HG03342 (cell line): ENCODE results near the gene C5orf34.
A peak's percentile ranks its signal among the peaks of the same experiment; 100 is the strongest.
"Not testable (repeated sequence)": the region's sequence is repeated elsewhere in the genome, so short reads cannot be mapped to it uniquely, and the experiment has no call there.

Source experiments
- ATAC-seq: cut with Tn5 transposase; IDR thresholded peaks from one replicate; pipeline ENCODE4 v1.9.1; 2021; ENCODE audit warnings: mild to moderate bottlenecking, moderate library complexity; ENCODE audit not compliant: unreplicated experiment

C5orf34 gene

GRCh38 chr5:43514816-43515677 is at the start of gene C5orf34:
Gene C5orf34, minus strand, starts transcription at chr5:43515148. Its CDS starts 5,809 bp downstream, at chr5:43509339.
- peak; percentile 98 for ATAC-seq

GRCh38 chr5:43564289-43564850 is 49.4 kb upstream of the C5orf34 start:
- no peak for ATAC-seq

DNA sequence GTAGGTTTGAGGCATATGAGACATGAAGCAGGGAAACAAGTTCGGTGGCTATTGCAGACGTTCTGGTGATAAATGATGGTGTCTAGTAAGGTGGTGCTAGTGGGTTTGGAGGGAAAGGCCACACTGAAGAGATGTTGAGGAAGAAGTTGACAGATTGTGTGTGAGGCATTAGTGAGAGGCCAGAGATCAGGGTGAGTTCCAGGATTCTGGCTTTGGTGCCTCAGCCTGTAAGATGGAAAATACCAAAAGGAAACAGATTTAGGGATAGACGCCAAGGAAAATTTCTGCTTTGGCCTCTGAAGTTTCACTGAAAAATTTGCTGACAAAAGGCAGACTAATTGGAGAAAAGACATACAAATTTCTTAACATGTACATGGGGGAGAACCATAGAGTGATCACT is 48.4 kb upstream of the C5orf34 start:
- ATAC-seq, result no peak

DNA sequence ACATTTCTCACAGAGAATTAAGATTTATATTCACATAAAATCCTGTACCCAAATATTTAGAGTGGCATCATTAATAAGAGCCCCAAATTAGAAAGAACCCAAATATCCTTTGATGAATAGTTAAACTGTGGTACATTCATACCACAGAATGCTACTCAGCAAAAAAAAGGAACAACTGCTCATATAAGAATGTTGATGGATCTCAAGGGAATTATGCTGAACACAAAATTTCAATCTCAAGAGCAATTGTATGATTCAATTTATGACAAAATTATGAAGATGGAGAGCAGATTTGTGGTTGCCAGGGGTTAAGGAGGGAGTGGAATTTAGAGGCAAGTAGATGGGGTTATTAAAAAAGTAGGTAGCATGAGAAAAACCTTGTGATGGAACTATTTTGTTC is 46.4 kb upstream of the C5orf34 start:
- no peak for ATAC-seq

GRCh38 chr5:43560128-43560527 is 45.2 kb upstream of the C5orf34 start:
- no peak for ATAC-seq

DNA sequence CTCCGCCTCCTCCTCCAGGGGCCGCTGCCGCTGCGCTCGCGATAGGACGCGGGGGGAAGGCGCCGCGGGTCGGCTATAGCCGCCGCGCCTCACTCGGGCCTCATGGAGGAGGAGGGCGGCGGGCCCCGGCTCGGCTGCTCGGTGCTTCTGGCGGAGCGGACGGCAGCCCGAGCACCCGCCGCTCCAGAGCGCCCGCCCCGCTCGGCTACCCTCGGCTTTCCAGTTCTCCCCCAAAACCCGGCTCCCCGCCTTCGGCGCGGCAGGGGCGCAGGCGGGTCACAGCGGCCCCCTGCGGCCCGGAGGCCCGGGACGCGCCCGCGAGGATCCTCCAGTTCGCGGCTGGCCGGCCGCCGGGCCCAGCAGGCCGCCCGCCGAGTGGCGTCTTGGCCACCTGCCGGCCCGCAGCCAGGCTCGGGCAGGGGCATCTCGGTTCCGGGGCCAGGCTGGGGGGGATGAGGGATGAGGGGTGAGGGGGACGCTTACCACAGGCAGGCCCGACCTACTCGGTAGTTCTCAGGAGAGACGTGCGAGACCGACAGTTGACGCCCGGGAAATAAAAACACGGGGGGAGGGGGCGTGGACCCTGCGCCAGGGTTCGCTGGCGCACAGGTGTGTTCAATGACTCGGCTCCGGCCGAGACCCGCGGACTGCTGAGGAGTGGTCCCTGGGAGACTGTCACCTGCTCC is 42.1 kb upstream of the C5orf34 start, which contains the start of gene PAIP1:
PAIP1 (minus strand) TSS at position 221 of the 686 bp plus-strand sequence. CDS start 231 bp downstream, outside the sequence.
- ATAC-seq, result peak; percentile 70

DNA sequence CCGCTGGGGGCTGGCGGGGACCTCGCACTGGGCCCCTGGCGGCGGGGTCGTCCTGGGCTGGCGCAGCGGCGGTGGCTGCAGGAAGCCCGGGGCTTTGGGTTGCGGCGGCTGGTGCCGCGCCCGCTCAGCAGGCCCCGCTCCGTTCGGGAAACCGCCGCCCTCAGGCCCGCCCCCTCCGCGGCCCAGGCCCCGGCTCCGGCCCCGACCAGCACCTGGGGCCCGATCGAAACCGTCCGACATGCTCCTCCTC is 41.6 kb upstream of the C5orf34 start:
- ATAC-seq, result peak; percentile 88

- peak; percentile 23 for ATAC-seq
These were observed 41.1 kb upstream of the C5orf34 start for GRCh38 chr5:43555895-43556606.

DNA sequence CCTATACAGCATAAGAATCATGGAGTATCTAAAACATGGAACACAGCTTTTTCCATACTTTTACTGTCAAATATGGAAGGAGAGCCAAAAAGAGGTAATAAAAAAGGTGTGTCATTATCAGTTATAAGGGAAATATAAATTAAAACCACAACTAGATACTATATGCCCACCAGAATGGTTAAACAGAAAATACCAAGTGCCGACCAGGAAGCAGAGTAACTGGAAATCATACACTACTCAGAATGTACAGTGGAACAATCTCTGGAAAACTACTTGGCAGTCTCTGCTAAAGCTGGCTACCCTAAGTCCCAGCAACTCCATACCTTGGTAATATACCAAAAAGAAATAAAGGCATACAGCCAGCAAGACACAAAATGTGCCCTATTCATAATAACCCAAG is 39.5 kb upstream of the C5orf34 start:
- ATAC-seq, result no peak

DNA sequence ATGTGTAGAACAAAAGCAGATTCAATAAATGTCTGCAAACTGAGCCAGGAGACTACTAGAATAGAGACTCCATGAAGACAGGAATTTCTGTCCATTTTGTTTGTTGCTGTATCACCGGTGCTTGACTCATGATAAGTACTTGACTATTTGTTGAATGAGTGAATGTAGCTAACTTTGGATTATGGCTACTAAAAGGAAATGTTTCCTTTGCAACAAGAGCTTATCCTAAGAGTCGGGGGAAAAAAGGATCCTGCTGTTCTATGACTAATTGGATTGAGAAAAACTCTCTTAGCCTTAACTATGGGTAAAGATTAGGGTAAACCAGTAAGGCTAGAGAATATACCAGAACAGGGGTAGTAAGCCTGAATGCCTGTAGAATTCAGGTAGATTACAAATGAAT is 38.4 kb upstream of the C5orf34 start:
- no peak for ATAC-seq

GRCh38 chr5:43551731-43552130 is 36.8 kb upstream of the C5orf34 start:
- ATAC-seq, result no peak

DNA sequence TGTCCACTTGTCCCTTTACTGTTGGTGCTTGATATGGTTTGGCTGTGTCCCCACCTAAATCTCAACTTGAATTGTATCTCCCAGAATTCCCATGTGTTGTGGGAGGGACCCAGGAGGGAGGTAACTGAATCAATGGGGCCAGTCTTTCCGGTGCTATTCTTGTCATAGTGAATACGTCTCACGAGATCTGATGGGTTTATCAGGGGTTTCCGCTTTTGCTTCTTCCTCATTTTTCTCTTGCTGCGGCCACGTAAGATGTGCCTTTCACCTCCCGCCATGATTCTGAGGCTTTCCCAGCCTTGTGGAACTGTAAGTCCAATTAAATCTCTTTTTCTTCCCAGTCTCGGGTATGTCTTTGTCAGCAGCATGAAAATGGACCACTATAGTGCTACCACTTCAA is 34.3 kb upstream of the C5orf34 start:
- ATAC-seq, result not testable (repeated sequence)

DNA sequence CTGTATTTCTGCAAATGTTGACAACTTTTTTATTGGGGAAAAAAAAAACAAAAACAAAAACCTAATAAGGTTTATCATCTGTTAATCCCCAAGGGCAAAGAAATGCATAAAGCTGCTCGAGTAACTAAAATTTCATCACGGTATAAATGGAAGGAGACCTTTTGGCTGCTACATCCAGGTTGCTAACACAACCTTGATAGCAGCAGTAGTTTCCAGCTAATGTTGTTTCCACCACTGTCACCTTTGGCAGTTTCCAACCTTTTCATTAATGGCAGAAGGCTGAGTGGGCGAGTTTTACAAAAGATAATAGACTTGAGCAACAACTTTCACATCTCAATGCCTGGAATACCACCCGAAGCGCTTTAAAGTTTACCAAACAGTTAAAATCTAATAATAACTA is 33.4 kb upstream of the C5orf34 start:
- ATAC-seq, result no peak

- no peak for ATAC-seq
These were observed 32.6 kb upstream of the C5orf34 start for GRCh38 chr5:43547532-43547931.

DNA sequence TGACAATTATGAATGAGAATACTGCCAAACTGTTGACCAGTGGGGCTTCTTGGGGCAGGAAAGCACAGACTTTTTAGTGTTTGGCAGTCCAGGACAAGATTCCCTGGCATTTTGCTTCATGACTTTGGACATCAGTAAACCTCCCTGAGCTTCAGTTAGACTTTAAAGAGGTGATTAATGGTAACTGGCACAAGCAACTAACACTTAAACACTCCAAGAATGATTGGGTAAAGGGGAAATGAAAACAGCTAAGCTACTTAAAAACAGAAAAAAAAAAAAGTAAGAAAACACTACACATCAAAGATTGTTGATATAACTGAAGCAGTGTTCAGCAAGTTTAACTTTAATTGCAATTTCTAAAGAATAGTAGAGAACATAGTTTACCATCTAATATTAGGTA is 28.5 kb upstream of the C5orf34 start:
- no peak for ATAC-seq

- no peak for ATAC-seq
These were observed 25.8 kb upstream of the C5orf34 start for GRCh38 chr5:43540746-43541145.

- no peak for ATAC-seq
These were observed 22.0 kb upstream of the C5orf34 start for GRCh38 chr5:43536972-43537371.

DNA sequence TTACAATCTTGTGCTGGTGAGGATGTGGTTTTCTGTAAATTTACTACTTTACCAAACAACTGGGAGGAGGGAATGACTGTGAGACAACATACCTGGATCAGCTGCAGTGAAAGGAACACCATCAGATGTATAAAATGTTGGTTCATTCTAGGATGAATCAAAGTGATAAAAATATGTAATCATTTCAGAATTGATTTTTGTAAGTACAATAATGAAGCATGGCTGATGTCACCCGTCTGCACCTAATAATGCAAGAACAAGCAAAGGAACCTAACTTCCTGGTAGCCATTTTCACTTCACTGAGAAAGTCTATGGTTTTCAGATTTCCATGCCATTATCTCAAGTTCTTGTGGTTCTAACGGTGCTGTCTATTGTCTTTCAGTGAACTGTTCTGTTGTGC is 18.7 kb upstream of the C5orf34 start:
- no peak for ATAC-seq

DNA sequence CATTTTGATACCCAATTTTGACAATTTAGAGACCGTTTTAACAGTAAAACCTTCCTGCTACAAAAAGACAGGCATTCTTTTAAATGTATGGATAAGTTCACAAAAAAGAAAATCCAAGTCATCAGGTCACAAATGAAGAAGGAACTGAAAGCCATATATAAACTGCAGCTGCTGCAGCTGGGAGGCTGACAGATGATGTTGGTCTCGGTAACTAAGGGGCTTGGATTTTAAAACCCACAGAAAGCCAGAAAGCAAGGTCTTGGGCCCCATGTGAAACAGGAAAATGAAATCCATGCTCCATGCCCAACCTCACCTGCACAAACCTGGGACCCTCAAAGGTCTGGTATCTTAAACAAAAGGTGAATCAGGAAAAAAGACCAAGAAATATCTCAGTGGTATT is 15.7 kb upstream of the C5orf34 start:
- ATAC-seq, result peak; percentile 60

DNA sequence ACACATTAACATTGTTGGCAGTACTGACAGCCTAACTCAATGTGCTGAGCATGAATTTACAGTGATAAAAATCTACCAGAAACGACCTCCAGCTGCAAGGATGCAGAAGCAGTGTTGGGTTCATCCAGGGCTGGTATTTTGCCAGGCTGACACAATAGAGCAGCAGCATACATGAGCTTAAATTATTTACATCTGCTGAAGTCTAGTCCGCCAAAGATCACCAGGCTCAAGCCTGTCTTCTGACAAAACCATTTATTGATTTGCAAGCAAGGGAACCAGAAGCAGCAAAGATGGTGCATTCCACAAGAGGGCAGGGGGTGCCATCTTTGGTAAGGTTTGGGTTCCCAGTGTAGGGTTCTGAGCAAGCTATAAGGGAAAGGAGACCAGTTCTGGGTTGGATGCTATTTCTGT is 8.7 kb upstream of the C5orf34 start:
- no peak for ATAC-seq

GRCh38 chr5:43520615-43521014 is 5.7 kb upstream of the C5orf34 start:
- no peak for ATAC-seq

DNA sequence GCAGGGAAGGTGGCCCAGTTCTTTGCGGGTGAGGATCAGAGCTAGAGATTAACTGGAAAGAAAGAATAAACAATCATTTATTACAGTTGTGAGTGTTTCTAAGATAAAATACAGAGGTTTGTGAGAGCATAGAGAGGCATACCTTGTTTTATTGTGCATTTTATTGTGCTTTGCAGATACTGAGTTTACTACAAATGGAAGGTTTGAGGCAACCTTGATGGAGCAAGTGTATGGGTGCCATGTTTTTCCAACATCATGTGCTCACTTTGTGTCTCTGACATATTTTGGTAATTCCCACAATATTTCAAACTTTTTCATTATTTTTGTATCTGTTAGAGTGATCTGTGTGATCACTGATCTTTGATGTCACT is 715 bp upstream of the C5orf34 start:
- ATAC-seq, result no peak
